NCI-H187 (cell line): Measurements from ENCODE around the gene BAG5.

Experiments used
- DNase-seq, 2 experiments: peaks; one replicate each; lab custom pipeline; 2025; lab: John Stamatoyannopoulos, UW

BAG5 gene

DNA sequence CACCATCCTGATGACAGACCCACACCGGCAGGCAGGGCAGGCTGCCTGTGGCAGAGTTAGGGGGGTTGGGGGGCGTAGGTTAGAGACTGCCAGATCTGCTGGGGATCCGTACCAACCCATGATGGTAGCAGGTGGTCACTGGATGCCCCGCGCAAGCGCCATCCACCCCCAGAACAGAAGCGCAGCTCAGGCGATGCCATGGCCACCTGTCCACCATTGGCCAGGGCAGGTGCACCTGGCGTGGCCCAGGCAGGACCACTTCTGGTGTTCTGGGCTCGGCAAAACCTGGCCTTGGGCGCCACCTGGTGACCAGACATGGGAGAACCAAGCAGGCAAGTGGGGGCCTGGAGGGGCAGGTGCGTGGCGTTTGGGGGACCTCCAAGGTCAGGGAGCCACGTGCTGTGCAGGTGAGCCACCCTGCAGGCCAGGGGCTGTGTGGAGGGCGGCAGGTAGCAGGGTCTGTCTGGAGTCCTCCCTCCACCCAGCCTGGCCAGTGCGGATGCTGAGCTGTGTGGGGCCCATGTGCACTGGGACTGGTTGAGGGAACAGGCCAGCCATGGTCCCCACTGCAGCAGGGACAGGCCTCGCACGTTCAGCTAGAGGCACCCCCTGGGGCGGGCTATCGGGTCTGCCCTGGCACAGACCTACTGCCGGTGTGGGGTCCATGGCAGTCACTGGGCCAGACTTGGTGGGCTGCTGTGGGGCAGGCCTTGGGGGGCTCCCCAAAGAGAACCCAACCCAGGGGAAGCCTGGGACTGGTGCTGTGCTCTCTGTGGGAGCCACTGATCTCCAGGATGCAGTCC is 15.6 kb downstream of the BAG5 start:
- DNase-seq = peak; percentile 42 to 73

DNA sequence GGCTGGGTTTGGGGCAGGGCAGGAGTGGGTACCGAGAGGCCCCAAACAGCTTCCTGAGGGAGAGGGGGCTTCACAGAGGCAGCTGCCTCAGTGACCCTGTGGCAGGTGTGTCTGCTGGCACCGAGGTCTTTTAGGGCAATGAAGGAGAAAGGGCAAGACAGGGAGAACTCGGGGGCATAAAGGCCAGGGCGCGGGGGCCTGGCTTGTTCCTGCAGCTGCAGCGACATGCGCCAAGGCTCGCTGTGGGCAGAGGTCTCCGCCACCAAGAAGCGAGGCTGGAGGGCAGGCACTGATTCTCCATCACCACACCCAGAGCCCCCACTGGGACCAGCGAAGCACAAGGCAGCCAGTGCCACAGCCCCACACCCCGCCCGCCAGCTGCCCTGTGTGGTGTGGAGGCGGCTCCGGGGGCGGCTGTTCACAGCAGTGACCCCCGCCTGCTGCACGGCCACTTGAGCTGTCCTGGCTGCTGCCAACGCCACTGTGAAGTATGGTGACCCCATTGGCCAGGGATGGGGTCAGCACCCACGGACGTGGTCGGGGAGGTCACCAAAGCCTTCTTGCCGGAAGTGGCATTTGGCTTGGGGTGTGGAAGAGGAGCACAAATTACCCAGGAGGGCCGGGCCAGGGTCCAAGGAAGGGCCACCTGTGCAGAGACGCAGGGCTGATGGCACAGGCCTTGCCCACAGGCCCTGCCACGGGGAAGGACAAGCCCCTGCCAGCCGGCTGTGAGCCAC is 16.4 kb downstream of the BAG5 start:
- no peak for DNase-seq

DNA sequence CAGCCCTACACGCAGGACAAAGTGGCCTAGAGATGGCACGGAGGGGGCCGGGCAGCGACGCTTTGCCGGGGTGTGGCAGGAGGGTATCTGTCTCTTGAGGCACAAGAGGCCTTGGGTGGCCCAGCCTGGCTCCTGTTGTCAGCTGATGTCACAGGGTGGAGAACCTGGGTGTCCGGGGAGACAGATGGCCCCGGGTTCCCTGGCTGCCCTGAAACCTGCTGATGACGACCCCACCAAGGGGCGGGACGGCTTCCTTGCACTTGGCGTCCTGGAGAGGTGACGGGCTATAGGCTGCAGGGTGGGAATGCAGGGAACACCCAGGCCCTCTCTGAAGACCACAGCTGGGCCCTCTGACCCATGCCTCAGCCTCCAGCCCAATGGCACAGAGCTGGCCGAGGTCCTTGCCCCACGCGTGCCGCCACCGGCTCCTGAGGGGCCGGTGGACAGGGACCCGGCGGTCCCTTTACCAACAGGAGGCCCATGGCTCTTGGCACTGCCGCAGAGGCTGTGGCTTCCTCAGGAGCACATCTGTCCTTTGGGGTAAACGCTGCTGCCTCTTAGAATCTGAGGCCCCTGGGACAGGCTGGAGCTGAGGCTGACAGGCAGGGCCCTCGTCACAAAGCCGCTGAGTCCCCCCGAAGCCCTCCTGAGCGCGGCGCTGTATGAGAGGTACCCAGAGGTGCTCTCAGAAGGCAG is 17.1 kb downstream of the BAG5 start:
- no peak for DNase-seq

DNA sequence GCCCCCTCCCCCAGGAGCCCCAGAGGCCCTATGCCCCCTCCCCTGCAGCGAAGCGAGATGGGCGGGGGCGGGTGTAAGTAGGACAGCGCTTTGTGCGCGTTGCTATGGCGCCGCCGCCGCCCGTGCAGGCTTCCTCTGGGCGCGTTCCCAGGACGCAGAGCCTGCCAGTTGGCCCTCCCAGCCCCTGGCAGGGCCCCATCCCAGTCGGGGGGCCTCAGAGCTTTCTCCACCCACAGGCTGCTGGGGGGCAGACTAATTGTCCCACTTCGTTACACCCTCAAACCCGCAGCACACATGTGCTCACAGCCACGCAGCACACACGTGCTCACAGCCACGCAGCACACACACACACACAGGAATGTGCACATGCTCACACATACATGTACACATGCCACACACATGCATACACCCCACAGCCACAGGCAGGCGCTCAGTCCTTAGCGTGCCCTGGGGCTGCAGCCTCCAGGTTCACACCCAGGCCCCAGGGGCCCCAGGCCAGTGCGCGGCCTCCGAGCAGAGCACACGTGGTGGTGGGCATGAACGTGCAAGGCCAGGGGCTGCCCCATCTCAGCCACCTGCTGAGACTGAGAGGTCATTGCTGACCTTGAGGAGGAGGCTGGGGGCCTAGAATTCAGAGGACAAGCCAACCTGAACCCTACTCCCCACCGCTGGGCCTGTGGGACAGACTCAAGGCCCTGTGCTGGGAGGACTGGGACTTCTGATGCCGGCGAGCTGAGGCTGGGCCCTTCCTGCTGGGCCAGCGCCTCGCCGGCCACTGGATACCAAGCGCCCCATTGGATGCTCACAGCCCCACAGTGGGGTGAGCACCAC is 17.9 kb downstream of the BAG5 start:
- no peak for DNase-seq

DNA sequence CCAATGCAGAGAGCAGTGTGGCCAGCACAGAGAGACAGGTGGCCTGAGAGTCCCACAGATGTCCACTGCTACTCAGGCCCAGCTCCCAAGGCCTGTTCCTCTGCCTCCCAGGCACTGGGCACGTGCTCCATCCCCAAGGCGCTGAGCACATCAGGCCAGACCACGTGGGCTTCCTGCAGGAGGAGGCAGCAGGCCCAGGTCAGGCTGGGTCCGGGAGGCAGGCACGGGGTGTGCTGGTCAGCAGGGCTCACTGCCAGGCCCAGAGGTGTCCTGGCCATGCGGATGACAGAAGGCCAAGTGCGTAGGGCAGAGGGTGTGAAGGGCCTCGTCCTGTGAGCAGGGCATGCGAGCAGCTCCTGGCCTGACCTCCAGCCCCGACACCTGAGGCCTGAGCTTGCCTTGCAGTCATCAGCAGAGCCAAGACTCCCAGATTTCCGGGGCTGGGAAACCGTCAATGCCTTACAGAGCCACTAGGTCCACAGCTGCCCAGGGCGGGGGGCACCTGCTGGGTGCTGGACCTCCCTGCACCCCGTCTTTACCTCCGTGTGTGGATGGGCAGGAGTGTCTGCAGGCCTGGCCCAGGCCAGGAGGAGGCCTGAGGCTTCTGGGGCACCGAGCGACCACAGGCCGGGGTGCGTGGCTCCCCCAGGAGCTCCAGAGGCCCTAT is 18.6 kb downstream of the BAG5 start:
- no peak for DNase-seq

DNA sequence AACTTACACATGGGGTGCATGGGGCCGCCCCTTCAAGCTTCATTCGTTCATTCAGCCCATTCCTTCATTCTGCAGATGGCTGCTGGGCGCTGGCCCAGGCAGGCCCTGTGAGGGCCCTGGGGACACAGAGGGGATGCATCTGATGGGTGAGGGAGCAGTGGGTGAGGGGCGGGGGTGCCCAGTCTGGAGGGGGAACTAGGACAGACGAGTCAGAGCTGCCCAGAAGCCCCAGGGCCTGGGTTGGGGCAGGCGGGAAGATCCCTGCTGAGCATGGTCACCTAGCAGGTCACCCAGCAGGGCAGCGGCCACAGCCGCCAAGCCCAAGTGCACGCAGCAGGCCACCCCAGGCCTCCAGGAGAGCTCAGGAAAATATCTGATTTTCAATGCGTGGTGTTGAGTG is 19.3 kb downstream of the BAG5 start:
- DNase-seq = no peak

DNA sequence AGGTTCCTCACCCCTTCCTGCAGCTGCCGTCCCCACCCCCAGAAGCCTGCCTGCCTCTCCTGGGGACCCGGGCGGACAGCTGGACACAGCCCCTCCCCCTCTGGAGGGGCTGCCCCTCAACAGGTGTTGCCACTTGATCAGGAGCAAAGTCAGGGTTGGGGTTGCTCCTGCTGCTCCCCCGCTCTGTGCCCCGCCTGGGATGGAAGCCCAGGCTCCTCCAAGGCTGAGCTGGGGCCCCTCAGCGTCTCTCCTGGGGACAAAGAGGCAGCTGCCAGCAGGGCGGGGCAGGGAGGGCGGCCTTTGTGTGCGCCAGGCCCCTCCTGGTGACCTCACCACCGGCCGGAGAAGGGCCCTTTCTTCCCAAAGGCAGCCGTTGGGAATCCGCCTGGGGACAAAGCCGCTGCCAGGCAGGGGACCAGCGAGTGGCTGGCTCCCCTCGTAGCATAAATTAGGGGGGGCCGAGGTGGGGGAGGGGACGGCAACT is 19.8 kb downstream of the BAG5 start:
- DNase-seq = no peak

DNA sequence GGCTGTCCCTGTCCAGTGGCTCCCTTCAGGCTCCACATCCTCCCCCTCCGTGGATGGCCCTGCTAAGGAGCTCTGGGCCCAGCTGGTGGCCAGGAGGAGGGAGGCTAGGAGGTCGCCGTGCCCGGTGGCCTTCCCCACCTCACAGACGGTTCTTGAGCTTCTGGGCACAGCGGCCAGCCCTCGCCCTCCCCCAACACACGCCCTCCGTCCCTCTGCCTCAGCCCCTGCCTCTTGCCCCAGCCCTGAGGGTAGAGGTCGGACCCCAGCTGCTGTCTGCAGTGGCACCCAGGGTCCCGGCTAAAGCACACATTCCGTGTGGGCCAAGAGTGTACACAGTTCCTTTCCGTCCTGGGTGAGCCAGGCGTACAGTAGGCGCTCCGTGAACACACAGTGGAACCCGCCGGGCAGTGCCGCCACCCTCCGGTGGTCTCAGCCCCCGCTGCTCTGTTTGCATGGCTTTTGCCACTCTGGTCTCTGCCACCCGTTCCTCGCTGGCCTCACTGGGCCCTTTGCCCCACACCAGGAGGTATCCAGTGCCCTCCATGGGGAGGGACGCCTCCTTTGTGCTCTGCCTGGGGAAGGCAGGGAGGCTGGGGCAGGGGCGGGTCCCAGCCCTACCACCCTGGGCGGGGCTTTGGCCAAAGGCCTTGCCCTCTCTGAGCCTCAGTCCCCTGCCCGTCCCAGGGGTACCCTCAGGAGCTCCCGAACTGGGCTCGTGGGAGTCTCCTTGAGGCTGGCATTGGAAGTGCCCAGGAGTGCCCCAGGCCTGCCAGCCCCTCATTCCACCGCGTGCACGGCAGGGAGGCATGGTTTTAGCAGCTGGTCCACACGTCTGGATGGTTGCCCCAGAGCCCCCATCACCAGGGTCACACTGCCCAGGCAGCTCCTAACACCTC is 20.5 kb downstream of the BAG5 start:
- no peak for DNase-seq

DNA sequence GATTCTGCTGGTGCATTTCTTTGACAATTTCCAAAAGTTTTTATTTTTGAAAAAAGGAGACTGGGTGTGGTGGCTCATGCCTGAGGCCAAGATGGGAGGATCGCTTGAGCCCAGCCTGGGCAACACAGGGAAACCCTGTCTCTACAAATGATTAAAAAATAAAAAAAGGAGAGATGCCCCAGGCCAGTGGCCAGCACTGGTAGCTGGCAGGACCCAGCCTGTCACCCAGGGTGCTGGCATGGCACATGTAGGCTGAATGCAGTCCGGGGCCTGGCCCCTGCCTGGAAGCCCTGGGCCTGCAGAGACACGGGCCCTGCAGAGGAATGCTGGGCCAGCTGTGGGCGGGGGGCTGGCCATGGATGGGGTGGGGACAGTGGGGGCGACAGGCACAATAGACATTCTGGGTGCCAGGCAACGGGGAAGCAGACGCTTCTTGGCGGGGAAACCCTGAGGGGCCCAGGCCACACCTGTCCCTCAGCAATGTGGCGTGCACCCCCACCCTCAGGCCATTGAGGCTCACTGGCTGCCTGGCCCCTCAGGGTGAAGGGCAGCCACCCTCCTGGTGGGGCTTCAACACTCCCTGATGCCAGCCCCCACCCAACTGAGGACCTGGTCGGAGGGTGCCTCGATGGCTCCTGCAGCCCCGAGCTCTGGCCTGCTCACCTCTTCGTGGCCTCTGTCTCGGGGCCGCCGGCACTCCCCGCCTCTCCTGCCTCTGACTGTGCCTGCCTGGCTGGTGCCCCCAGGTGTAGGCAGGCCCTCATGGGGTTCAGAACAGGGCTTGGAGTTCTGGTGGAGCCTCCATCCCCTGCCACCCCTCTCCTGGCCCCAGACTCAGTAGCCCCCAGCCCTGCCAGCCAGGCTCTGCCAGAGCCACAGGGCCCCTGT is 21.4 kb downstream of the BAG5 start:
- DNase-seq = no peak

DNA sequence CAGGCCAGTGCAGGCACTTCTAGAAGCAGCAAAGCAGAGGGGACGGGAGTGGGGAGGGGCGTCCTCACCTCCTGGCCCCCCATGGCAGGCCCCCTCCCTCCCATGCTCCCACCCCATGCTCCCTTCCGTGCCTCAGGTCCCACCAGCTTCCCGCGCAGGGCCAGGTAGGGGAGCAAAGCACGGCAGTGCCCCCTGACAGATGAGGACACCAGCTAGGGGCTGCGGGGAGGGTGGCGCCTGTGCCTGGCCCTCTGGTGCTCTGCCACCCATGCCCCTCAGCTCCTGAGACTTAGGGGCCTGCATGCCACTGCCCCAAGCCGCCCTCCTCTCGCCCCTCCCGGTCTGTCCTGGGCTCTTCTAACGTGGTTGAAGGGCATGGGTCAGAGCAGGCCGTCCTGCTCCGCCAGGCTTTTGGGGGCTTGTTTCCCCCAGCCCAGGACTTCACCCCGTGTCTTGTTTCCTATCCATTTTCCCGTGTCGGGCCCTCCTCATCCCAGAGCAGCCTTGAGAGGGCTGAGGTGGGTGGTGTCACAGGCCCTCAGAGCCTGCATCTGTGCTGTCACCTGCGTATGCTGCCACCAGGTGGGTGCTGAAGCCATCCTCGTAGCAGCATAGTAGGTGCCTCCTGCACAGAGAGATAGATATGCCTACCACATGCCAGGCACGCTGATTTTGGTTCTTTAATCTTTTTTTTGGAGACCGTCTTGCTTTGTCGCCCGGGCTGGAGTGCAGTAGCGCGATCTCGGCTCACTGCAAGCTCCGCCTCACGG is 23.2 kb downstream of the BAG5 start:
- DNase-seq = no peak

DNA sequence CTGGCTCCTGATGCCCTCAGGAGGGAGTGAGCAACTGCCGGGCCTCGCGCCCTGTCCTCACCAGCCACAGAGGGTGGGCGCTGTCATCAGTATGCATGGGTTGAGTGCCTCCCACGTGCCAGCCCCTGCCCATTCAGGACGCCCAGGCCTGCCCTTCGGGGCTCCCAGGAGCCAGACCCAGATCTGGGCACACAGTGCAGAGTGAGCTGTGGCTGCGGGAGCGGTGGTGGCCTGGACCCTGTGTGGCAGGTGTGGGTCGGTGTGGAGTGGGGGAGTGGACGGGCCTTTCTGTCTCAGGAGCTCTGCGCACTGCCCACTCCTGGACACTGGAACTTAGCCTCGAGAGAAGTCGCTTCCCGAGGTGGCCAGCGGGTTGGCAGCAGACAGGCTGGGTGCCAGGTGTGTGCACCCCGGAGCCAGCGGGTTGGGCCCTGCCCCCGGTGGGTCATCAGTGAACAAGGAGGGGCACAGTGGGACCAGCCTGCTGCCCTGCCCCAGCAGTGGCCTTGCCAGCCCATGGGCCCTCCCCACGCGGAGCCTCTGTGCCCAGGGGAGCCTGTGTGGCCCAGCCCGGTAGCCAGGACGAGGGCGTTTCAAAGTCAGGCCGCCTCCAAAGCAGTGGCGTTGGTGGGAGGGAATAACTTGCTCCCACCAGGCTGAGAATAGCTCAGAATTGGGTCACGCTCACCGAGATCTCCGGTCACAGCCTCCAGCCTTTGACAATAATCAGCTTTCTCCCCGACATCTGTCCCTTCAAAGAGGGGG is 24.0 kb downstream of the BAG5 start:
- DNase-seq = no peak

DNA sequence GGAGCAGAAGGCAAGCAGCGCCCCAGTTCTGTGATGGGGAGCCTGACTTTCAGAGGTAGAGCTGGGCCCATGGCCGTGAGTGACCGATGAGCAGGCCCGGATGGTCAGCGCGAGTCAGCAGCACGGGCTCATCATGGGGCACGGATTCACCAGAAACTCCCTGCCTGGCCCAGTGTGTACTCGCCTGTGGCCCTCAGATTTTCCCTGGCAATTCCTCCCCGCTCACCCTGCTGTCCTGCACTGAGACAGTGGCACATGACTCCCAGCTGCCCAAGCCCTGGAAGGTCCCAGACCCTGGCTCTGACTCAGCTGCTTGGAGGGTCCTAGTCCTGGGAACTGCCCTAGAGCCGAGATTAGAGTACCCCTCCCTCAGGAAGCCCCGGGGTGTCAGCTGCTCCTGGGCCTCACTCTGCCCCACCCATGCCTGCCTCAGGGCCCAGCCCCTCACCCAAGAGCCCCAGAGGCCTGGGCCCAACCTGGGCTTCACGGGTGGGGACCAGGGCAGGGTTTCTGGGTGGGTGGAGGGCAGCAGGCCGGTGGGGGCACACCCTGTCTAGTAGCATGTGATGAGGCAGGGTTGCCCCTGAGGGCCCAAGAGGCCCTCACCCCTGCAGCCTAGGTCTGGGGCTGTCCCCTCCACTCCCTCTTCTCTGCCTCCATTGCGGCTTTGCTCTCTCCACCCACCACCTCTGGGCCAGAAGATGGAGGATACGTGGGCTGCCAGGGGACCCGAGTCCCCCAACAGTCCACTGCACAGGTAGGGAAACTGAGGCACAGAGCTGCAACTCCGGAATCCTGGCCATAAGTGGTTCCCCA is 25.1 kb downstream of the BAG5 start:
- DNase-seq = no peak

DNA sequence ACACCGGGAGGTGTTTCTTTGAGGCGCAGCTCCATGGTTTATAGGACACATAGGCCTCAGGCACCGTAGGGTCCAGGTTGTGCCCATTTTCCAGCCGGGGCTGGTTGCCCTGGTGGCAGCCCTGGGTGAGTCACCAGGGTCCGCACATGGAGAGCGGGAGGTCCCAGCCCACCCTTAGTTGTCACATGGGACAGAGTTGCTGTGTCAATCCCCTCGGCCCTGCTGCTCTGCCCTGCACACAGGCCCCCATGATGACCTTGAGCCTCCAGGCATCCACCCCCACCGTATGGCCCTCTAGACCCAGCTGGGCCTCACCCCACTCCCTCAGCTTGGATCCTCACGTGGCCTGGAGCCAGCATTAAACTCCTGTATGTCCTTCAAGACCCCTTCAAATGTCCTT is 25.8 kb downstream of the BAG5 start:
- DNase-seq = no peak

DNA sequence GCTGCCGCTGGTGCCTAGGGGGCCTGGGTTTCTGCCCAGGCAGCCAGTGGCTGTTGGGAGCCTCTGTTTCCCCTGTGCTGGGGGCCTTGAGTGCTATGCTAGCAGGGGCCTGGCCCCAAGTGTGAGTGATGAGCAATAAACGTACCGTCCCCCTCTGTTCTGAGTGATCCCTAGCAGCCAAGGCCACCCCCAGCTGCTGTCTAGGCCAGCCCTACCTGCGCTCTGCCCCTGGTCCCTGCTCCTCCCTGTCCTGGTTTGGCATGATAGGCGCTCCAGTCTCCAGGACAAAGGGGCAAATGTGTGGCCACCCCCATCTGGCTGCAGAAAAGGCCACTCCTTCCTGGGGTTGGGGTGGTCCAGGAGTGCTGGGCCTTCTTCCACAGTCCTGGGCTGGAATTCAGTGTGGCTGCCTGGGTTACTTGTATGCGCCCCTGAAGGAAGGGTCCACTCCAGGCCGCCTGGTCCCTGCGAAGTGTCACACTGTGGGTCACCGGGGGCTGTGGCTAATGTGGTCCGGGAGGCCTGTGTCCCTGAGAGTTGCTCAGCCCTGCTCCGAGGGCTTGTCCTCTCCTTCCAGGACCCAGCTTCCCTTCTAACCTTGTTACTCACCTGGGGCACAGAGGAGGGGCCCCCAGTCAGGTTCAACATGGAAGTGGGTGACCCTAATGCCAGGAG is 26.4 kb downstream of the BAG5 start:
- DNase-seq = no peak

DNA sequence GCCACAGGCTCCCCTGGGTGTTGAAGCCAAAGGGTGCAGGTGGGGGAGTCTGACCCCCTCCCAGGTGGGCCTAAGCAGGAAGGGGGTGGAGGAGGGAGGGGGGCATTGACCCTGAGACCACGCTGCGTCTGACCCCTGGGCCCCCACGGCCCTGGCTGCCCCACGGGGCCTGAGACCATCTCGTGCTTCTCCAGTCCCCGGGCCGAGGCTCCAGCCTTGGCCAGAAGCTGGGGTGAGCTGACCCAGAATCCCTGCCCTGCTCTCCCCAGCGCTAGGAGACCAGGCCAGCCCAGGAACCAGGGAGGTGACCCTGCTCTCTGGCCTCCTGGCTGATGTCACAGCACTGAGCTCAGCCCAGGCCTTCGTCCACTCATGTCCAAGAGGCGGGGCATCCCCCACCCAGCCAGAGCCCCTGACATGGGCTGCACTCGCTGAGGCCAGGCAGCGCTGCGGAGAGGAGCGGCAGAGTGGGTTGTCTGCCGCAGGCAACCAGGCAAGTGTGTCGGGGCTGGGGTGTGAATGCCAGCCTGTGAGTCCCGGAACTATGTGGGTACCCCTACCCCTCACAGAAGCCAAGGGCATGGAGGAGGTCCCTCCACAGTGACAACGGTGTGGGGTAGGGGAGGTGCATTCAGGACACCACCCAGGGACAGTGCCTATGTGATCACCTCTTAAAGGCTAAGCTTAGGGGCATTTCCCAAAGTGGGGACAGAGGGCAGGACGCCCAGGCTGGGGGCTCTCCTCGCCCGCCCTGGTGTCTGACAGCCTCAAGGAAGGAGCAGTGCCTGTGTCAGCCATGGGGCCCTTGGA is 27.2 kb downstream of the BAG5 start:
- DNase-seq = no peak
